ENCODE results near the gene COL8A2. TPM values are rescaled to one million over a fixed set of nuclear protein-coding genes. Genes with fewer than 3 reads are reported as not detected.

The COL8A2 gene
- total and polyA plus RNA-seq, 2 experiments from 2014 or later, result 3.2 to 30.5 TPM

- 17 to 19% methylated on average over 3 of the region's 3 CpGs for WGBS, 2 experiments (ENCODE audit: low coverage in 1 of 2, low lambda C conversion rate in 2 of 2, missing lambda C conversion rate in 2 of 2)
- 0 out of 2 replicates have a peak overlapping the region, but pooled peaks have one; percentile 14 for H2AFZ ChIP-seq
- peak overlapping the region; percentile 86 for H3K27ac ChIP-seq
- no peaks in the 10 kb centered on the region for H3K9me2 ChIP-seq (ENCODE audit: insufficient read depth)
- no peak overlapping the region for H3K4me3 ChIP-seq
- peaks cover 17% of the 10 kb centered on the region for H3K79me2 ChIP-seq (ENCODE audit: insufficient read depth)
- in situ Hi-C loops (cut with MboI), result no loop called here
- peaks cover 54% of the 10 kb centered on the region for H3K4me1 ChIP-seq (ENCODE audit: insufficient read depth)
- peak; percentile 99 for DNase-seq
- H3F3A ChIP-seq (ENCODE audit: insufficient read depth), result peaks cover 52% of the 10 kb centered on the region
- H3K9ac ChIP-seq, result peak overlapping the region; percentile 53
- no peaks in the 10 kb centered on the region for H4K20me1 ChIP-seq (ENCODE audit: insufficient read depth)
- H3K27me3 ChIP-seq (replicated peaks; ENCODE audit: insufficient read depth), result no peaks in the 10 kb centered on the region
- TF ChIP-seq EZH2 (IDR thresholded peaks at IDR 0.05; ENCODE audit: insufficient read depth, poor library complexity, severe bottlenecking) (no peak), EZH2phosphoT487 (IDR thresholded peaks at IDR 0.05; ENCODE audit: insufficient read depth, low read depth) (no peak)
- H3K36me3 ChIP-seq (ENCODE audit: low read depth), result peaks cover 5% of the 10 kb centered on the region; the same call in 1 of the 2 replicates
- no peaks in the 10 kb centered on the region for H3K9me3 ChIP-seq (ENCODE audit: low read depth)
- H3K4me2 ChIP-seq (ENCODE audit: unreplicated experiment), result peak overlapping the region; percentile 33
Observed at GRCh38 chr1:36133484-36133883, 8.5 kb upstream of the COL8A2 start.

GRCh38 chr1:36132029-36132428 is 7.0 kb upstream of the COL8A2 start:
- no peaks in the 10 kb centered on the region for H3K27me3 ChIP-seq (replicated peaks; ENCODE audit: insufficient read depth)
- no peaks in the 10 kb centered on the region for H3K9me2 ChIP-seq (ENCODE audit: insufficient read depth)
- WGBS, 2 experiments (ENCODE audit: low coverage in 1 of 2, low lambda C conversion rate in 2 of 2, missing lambda C conversion rate in 2 of 2), result 98 to 100% methylated on average over 3 of the region's 3 CpGs
- no peaks in the 10 kb centered on the region for H3K9me3 ChIP-seq (ENCODE audit: low read depth)
- H3K4me3 ChIP-seq, result no peak overlapping the region
- no peak overlapping the region for H3K9ac ChIP-seq
- H3K27ac ChIP-seq, result no peak overlapping the region
- no peaks in the 10 kb centered on the region for H3K36me3 ChIP-seq (ENCODE audit: low read depth)
- H4K20me1 ChIP-seq (ENCODE audit: insufficient read depth), result no peaks in the 10 kb centered on the region
- H3K4me2 ChIP-seq (ENCODE audit: unreplicated experiment), result no peak overlapping the region
- H2AFZ ChIP-seq, result no peak overlapping the region
- TF ChIP-seq EZH2phosphoT487 (IDR thresholded peaks at IDR 0.05; ENCODE audit: insufficient read depth, low read depth), result no peak
- no peak for TF ChIP-seq EZH2 (IDR thresholded peaks at IDR 0.05; ENCODE audit: insufficient read depth, poor library complexity, severe bottlenecking)
- H3K79me2 ChIP-seq (ENCODE audit: insufficient read depth), result peaks cover 2% of the 10 kb centered on the region
- peaks cover 47% of the 10 kb centered on the region for H3F3A ChIP-seq (ENCODE audit: insufficient read depth)
- DNase-seq, result no peak
- peaks cover 51% of the 10 kb centered on the region for H3K4me1 ChIP-seq (ENCODE audit: insufficient read depth)
- in situ Hi-C loops (cut with MboI), result no loop called here

GRCh38 chr1:36128905-36129206 is 3.8 kb upstream of the COL8A2 start:
- Histone ChIP-seq H3K9me3 (ENCODE audit: low read depth) (no peaks in the 10 kb centered on the region), H3K4me1 (ENCODE audit: insufficient read depth) (peaks cover 21% of the 10 kb centered on the region), H3F3A (ENCODE audit: insufficient read depth) (peaks cover 17% of the 10 kb centered on the region; the same call in 1 of the 2 replicates), H3K9ac (no peak overlapping the region), H3K4me2 (ENCODE audit: unreplicated experiment) (no peak overlapping the region), H3K79me2 (ENCODE audit: insufficient read depth) (no peaks in the 10 kb centered on the region), H2AFZ (no peak overlapping the region), H3K9me2 (ENCODE audit: insufficient read depth) (no peaks in the 10 kb centered on the region), H4K20me1 (ENCODE audit: insufficient read depth) (no peaks in the 10 kb centered on the region), H3K27me3 (replicated peaks; ENCODE audit: insufficient read depth) (0 out of 2 replicates have a peak, but pooled peaks cover 4% of the 10 kb centered on the region), H3K4me3 (no peak overlapping the region), H3K27ac (peak overlapping the region; percentile 72), H3K36me3 (ENCODE audit: low read depth) (no peaks in the 10 kb centered on the region)
- no peak for DNase-seq
- in situ Hi-C loops (cut with MboI), result no loop called here
- WGBS, 2 experiments (ENCODE audit: low coverage in 1 of 2, low lambda C conversion rate in 2 of 2, missing lambda C conversion rate in 2 of 2), result 91 to 95% methylated on average over 3 of the region's 3 CpGs
- no peak for TF ChIP-seq EZH2 (IDR thresholded peaks at IDR 0.05; ENCODE audit: insufficient read depth, poor library complexity, severe bottlenecking)
- no peak for TF ChIP-seq EZH2phosphoT487 (IDR thresholded peaks at IDR 0.05; ENCODE audit: insufficient read depth, low read depth)

GRCh38 chr1:36128126-36128904 is 3.3 kb upstream of the COL8A2 start:
- H3K36me3 ChIP-seq (ENCODE audit: low read depth), result no peaks in the 10 kb centered on the region
- H2AFZ ChIP-seq, result no peak overlapping the region
- peaks cover 17% of the 10 kb centered on the region for H3K4me1 ChIP-seq (ENCODE audit: insufficient read depth)
- TF ChIP-seq EZH2 (IDR thresholded peaks at IDR 0.05; ENCODE audit: insufficient read depth, poor library complexity, severe bottlenecking) (no peak), EZH2phosphoT487 (IDR thresholded peaks at IDR 0.05; ENCODE audit: insufficient read depth, low read depth) (no peak)
- H3K79me2 ChIP-seq (ENCODE audit: insufficient read depth), result no peaks in the 10 kb centered on the region
- in situ Hi-C loops (cut with MboI), result no loop called here
- no peaks in the 10 kb centered on the region for H3K9me2 ChIP-seq (ENCODE audit: insufficient read depth)
- H3K27me3 ChIP-seq (replicated peaks; ENCODE audit: insufficient read depth), result 0 out of 2 replicates have a peak, but pooled peaks cover 4% of the 10 kb centered on the region
- WGBS, 2 experiments (ENCODE audit: low coverage in 1 of 2, low lambda C conversion rate in 2 of 2, missing lambda C conversion rate in 2 of 2), result 75 to 80% methylated on average over 11 of the region's 11 CpGs
- H3K27ac ChIP-seq, result peak overlapping the region; percentile 72
- H4K20me1 ChIP-seq (ENCODE audit: insufficient read depth), result no peaks in the 10 kb centered on the region
- H3K9ac ChIP-seq, result peak overlapping the region; percentile 57
- H3F3A ChIP-seq (ENCODE audit: insufficient read depth), result peaks cover 15% of the 10 kb centered on the region; the same call in 1 of the 2 replicates
- peak; percentile 92 for DNase-seq
- no peak overlapping the region for H3K4me2 ChIP-seq (ENCODE audit: unreplicated experiment)
- H3K9me3 ChIP-seq (ENCODE audit: low read depth), result no peaks in the 10 kb centered on the region
- no peak overlapping the region for H3K4me3 ChIP-seq
